SH-SY5Y (cell line): ENCODE data around the gene SH2D5.

Source experiments
- GATA2 ChIP-seq: IDR thresholded peaks from 2 replicates; pipeline ENCODE4 v1.6.1; 2011; ENCODE audit warnings: mild to moderate bottlenecking, low read depth, low read length
- GATA3 ChIP-seq: IDR thresholded peaks from 2 replicates; pipeline ENCODE4 v1.6.1; 2011; ENCODE audit warnings: low read depth, mild to moderate bottlenecking, low read length, moderate library complexity

GRCh38 chr1:20728371-20729154 is 3.9 kb downstream of the SH2D5 start:
- TF ChIP-seq GATA3 (no peak), GATA2 (no peak)
